DMS 273 treated with DMSO at 0.1 percent for 48 hours (cell line): ENCODE results near the gene FXN.

Source experiments
- DNase-seq: peaks from one replicate; lab custom pipeline; 2025; lab: John Stamatoyannopoulos, UW

Gene FXN

DNA sequence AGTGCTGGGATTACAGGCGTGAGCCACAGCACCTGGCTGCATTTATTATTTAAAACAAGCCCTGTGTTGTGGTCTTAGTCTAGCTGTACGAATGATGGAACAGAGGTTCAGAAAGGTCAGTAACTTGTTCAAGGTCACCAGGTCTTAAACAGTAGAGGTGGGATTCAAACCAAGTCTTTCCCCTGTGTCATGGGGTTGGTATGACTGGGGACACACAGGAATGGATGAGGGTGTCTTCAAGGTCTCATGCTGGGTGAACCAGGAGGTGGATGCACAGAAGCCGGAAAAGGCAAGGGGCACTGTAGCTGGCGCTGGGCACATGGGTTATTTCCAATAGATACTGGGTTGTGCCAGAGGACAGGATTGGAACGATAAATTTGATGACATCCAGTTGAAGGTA lies 106.3 kb downstream of the FXN start:
- no peak for DNase-seq

DNA sequence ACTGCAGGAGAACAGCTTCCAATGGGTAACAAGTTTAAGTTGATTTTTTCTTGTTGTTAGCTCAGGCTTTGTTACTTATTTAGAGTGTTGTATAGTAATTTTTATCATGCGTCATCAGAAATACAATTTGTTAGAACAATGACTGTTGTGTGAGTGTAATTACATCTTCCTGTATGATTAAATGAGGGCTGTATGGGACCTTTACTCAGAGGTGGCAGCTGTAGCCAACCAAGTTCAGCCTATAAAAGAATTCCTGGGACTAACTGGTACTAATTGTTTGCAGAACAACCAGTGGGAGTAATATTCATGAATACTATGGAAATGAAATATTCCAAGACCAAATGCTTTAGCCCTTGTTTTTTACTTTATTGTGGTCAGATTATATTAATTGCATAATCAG lies 107.7 kb downstream of the FXN start:
- no peak for DNase-seq

GRCh38 chr9:69145144-69145715 lies 109.7 kb downstream of the FXN start:
- DNase-seq: no peak

DNA sequence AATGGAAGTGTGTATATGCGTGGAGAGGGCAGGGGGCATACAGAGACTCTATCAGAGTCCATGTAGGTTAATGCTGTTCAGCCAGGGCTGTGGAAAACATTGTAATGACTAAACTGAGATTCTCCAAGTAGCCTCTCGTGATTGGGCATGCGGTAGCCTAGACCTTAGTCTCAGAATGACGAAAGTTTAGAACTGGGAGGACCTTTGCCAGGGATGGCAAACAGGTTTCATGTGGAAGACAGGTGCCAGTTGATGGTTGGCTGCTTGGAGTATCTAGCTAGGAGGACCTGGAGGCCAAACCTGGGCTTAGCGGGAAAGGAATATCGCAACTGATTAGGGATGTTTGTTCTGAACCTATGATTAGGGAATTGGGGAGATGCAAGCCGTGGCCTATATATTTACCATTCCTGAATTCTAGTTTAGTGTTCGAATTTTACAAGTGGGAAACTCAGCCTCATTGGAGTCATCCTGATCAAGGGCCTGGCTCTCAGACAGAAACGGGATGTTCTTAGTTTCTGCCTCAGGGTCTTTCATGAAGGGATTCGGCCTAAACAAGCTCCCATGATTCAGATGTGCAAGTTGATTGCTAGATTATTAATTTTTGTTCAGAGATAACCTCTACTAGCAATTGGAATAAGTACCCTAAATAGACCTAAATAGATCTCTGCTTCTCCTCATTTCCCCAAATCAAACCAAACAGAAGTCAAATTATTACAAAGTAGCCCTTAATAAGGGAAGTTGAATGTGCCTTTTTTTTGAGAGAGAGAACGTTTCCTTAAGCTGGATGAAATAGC lies 111.7 kb downstream of the FXN start:
- no peak for DNase-seq

DNA sequence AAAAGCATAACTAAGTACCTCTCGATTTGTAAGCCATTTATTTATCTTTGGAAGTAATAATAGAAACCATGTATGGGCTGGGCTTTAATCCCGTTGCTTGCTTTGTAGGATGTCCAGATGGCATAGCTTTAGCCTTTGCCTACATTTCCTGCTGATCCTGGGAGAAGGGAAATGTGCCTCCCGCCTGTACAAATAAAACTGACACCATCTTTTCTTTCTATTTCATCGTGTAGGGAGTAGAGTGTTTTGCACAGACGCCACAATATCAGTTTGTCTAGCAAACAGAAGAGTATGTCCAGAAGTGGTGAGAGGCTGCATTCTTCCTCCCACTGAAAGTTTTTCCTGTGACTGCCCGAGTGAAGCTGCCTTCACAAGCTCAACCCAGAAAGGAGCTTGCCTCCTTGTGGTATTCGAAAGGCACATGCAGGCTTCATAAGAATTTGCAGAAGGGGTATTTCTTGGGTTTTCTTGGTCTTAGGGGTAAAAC lies 113.8 kb downstream of the FXN start:
- DNase-seq: peak; percentile 46
